HG03159 (cell line): Measurements from ENCODE around the gene CBX8.
"Not testable (repeated sequence)": the region's sequence is repeated elsewhere in the genome, so short reads cannot be mapped to it uniquely, and the experiment has no call there.

Source experiments
- ATAC-seq: cut with Tn5 transposase; IDR thresholded peaks from one replicate; pipeline ENCODE4 v1.9.1; 2021; ENCODE audit warnings: mild to moderate bottlenecking, moderate library complexity; ENCODE audit not compliant: unreplicated experiment

The CBX8 gene

DNA sequence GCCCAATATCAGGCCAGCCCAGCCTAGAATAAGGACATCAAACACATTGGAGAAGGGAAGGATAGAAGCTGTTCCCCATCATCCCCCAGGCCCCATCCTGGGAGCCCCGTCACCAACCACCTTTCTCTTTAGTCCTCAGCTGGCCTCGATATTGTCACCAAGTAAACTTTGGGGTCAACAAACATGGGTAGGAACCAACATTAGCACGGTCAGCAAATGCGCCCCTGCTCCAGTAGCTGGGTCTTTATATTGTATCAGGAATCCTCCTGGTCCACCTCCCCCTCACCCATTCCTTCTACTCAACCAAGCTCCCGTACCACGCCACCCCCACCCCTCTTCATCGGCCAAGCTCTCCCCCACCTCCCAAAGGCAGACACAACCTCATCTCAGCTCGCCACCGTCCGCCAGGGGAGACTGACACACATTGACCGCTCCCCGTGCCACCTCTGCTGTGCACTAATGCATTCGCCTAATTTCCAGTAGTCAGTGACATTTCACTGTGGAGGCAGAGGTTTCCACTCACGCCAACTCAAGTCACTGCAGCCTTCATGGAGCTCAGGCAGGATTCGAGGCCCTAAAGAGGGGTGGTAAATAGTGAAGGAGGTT, 39.6 kb downstream of the CBX8 start:
- no peak for ATAC-seq

DNA sequence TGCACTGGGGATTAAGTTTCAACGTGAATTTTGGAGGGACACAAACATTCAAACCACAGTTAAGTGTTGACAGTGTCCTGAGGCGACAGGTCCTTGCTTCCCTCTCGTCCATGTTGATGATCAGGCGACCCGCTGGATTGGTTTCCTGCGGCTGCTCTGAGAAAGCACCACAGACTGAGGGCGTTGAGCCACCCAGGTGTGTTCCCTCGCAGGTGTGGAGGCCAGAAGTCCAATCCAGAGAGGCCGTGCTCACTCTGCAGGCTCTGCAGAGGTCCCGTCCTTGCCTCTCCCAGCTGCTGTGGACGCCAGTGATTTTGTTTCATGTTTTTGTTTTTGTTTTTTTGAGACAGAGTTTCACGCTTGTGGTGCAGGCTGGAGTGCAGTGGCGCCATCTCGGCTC, 41.3 kb downstream of the CBX8 start:
- ATAC-seq = no peak

DNA sequence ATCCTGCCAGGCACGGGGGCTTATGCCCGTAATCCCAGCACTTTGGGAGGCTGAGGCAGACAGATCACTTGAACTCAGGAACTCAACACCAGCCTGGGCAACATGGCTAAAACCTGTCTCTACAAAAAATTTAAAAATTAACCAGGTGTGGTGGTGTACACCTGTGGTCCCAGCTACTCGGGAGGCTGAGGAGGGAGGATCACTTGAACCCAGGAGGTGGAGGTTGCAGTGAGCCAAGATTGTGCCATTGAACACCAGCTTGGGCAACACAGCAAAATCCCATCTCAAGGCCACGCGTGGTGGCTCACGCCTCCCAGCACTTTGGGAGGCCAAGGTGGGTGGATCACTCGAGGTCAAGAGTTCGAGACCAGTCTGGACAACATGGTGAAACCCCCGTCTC, 42.0 kb downstream of the CBX8 start:
- not testable (repeated sequence) for ATAC-seq

DNA sequence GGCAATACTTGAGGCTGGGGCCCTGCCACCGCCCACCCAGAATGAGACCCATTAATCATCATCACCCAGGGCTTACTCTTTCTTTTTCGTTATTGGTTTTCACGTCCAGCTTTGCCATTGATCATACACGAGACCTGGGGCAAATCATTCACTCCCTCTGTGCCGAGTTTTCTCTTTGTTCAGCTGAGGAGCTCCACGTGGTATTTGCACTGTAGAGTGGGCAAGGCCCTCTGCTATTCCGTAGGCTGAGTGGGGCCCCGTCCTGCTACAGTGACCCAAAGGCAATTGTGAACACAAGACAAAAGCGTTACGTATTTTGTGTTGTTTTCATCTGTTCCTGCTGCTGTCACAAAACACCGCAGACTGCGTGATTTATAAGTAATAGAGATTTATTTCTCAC, 42.5 kb downstream of the CBX8 start:
- no peak for ATAC-seq

DNA sequence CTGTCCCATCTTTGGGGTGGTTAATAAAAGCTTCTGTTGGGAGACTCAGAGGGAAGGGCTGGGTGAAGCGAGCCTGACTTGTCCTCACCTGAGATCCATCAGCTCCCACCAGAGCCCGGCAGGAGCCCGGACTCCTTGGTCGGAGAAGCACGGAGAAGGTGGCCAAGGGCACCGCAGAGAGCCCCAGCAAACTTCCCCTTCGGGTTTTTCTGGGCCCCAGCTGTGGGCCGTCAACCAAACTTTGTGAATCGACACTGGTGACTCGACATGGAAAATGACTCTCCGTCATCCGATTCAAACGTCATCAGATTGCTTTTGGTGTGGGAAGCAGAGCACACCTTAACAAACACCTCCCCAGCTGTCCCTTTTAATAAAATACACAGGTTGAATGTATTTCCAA, 44.7 kb downstream of the CBX8 start:
- no peak for ATAC-seq

DNA sequence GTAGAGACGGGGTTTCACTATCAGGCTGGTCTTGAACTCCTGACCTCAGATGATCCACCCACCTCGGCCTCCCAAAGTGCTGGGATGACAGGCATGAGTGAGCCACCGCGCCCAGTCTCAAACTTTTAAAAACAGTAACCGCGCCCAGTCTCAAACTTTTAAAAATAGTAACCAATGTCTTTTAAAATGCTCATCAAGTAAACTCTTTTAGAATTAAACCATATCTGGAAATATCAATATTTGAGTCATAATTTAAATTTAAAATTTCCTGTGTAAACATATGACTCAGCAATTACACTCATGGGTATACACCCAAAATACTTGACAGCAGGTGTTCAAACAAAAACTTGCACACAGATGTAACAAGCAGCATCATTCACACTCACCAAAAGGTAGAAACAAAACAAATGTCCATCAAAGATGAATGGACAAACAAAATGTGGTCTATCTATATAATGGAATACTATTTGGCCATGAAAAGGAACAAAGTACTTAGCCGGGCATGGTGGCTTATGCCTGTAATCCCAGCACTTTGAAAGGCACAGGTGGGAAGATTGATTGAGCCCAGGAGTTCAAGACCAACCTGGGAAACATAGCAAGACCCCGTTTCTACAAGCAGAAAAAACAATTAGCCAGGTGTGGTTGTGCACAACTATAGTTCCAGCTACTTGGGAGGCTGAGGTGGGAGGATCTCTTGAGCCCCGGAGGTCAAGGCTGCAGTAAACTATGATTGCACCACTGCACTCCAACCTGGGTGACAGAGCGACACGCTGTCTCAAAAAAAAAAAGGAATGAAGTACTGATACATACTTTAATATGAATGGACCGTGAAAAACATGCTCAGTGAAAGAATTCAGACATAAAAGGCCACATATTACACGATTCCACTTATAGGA, 46.0 kb downstream of the CBX8 start:
- no peak for ATAC-seq

DNA sequence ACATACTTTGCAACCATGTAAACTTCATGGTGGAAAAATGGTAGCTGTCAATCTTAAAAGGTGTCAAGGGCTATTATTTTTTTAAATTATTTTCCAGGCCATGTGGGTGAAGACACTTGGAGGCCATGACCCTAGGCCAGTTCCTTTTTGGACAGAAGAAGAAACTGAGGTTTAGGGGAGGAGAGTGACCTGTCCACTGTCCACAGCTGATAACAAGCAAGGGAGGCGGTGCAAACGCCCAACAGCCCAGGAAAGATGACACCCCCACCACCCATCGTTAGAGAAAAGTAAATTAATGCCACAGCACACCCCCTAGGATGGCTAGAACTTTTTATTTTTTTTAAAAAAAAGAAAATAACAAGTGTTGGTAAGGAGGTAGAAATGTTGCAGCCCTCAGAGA, 46.9 kb downstream of the CBX8 start:
- ATAC-seq = no peak

DNA sequence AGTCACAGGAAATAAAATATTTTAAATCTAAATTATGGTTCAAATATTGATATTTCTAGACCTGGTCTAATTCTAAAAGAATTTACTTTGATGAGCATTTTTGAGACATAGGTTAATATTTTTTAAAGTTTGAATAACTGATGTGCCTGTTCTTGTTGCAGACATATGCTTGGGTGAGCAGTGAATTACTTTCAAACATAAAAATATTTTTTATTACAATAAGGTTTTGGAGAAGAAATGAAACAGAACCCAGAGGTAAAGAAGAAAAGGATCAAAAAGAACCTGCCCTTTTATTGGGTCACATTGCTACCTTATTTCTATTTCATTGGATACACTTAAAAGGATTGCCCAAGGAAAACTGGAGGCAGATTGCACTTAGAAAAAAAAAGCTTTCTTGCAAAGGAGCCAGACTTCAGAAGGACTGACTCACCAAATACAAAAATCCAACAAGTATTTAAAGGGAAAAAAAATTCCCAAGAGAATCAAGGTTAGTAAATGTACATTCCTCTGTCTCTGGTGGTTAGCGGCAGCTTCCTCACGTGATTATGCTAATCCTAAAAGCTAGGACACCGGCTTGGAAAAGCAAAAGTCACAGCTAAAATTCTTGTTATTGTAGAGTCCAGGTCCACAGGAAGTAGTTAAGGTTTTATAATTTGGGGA, 47.6 kb downstream of the CBX8 start:
- no peak for ATAC-seq

DNA sequence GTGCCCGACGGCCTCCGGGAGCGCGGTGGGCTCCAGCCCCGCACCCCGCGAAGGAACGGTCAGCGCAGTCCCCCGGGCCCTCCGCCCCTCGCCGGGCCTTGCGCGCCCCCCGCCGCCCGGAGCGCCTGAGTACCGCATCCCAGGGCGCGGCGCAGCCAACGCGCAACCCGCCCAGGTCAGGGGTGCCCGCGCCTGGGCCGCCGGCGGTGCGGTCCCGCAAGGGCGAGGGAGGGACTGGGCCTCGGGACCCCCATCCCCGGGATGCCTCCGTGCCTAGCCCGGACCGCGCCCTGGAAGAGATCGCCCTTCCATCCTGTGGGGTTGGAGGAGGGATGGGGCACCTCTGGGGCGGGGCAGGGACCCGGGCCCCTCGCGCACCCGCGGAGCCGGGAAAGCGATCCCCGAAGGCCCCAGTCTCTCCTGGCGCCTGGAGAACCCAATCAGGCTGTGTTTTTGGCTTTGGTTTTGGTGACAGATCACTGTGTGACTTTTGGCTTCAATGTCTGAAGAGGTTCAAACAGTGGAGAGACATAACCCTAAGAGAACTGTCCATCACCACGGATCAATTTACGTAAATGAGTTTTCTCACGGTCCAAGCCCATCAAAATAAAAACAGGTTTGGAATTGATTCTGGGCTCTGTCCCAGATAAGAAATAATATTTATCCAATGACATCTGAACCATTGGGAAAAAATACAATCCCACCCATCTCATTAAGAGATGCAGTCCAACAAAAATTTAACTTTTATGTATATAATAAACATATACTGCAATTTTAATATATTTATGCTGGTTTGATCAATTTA, 48.4 kb downstream of the CBX8 start:
- ATAC-seq = no peak

DNA sequence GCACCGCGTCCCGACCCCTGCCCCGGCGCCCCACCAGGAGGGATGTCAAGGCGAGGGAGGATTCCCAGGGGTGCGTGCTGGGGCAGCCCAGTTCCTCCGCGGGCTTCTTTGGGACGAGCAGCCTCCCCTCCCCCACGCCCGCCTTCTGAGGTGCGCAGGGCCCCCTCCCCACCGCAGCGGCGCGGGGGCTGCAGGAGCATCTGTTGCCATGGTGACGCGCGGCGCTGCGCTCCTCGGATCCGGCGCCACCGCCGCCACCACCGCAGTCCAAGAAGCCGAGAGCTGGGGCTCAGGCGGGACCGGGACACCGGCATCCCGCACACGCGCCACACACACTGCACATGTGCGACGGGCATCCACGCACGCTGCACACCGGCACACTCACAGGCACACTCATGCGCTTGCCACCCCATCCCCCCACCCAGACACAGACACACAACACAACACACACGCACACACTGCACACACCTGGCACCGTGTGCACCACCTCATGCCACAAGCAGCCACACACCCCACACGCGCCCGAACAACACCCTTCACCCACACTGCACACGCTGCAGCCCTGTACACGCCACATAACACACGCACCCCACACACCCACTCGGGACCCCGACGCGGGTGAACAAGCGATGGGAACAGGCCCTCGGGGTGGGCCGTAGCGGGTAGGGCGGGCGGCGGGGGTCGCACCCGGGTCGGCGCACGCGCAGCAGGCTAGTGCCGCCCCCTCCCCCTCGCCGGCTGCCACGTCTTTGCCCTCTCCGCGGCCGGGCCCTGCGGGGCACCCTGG, 49.2 kb downstream of the CBX8 start:
- ATAC-seq = no peak

DNA sequence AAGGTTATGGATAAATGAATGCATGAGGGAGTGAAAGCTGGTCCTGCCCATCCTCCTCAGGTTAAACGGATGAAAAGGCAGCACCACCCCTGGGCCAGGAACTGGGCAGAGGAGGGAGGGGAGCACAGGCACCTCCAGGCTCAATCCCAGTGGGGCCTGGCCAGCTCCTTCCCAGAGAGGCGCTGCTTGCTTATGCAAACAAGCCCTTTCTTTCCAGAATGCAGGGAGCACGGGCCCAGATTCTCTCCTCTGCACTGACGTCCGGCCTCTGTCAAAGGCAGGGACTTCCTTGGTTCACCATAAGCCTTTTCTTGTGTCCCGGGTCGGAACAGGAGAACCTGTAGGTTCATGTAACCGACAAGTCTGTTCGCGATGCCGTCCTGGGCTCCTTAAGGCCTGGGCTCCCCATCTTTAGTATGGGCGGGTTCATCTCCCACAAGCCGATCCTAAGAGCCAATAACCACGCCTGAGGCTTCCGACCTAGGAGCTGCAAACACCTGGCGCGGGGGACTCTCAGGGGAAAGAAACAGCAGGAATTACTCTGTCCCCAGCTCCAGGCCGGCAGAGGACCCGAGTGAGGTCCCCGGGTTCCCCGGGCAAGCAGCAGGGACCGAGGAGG, 49.9 kb downstream of the CBX8 start:
- ATAC-seq = no peak

DNA sequence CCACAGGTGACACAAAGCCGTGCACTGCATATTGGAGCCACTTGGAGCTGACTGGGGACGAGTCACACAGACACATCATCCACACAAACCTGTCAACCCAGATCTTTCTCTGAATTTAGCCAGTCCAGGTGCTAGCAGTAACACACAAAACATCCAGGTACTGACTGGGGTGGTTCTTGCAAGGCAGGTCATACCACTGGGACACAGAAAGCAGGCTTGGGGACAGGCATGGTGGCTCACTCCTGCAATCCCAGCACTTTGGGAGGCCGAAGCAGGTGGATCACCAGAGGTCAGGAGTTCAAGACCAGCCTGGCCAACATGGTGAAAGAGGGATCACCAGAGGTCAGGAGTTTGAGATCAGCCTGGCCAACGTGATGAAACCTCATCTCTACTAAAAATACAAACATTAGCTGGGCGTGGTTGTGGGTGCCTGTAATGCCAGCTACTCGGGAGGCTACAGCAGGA, 51.2 kb downstream of the CBX8 start:
- ATAC-seq = no peak

DNA sequence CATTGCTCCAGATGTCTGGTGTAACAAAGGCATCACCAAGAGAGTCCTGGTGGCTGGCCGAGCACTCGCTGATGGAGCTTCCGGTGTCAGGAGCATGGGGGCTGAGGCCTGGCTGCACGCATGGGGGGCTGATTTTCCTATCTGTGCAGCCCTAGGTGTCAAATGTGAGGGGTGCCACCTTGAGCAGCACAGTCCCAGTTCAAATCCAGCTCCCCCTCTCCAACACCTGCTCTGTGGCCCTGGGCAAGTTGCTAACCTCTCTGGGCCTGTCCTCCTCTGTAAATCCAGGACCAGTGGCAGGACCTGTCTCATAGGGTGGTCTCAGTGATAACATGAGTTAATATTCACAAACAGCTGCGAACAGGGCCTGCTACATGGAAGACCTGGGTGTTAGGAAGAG, 53.3 kb downstream of the CBX8 start:
- no peak for ATAC-seq

DNA sequence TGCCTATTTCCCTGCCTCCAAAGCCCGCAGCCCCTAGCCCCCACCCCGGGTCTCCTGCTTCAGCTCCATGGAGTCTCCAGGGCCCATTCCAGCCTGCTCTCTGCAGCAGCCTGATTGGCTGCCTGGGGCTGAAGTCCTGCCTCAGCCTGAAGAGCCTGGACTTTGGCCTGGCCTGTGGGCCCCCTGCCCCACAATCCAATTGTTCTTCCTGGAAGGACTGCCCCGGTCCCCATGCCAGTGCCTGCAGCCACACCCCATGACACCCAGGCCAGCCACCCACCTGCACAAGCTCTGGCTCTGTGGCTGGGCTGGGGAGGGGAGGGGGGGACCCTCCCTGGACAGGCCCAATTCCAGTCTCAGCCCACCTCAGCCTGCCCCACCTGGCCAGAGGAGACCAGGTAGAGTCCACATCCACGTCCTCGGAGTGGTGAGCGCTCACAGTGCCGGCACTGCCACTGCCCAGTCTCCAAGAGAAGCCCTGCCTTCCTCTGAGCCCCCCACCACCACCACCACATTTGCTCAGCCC, 53.9 kb downstream of the CBX8 start:
- ATAC-seq = no peak

DNA sequence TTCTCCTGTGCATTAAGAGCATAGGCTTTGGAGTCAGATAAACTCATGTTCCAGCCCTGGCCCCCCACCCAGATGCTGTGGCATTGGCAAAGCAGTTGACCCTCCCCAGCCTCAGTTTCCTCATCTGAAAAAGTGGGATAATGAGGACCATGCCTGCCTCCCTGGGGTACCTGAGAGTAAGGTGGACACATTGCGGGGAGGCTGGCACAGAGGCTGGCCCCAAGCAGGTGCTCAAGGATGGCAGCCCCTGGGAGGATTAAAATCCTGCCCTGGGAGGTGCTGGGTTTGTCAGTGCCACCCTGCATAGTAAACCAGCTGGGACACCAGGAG, 54.3 kb downstream of the CBX8 start:
- ATAC-seq = no peak
